Upper lobe of left lung (tissue), 6 donors: ENCODE data around the gene CRYBG2. TPM values are rescaled to one million over a fixed set of nuclear protein-coding genes. Genes with fewer than 3 reads are reported as not detected.

ENCODE experiments used
- ATAC-seq, 2 donors: fragments of 200-7000 bp; cut with Tn5 transposase; one replicate each; pipeline ENCODE4 v1.9.1; 2022; ENCODE audit warnings: mild to moderate bottlenecking in 2 of 2, moderate library complexity in 2 of 2; ENCODE audit not compliant: low FRiP score in 2 of 2
- DNase-seq, 2 donors: peaks; one replicate each; pipeline ENCODE4 v3.0.0-alpha.2; 2019 to 2020
- H3K27ac ChIP-seq, 4 donors: fragments of 200-600 bp; sonication (generic); one replicate each; pipeline ENCODE4 v1.5.1; 2016 to 2019
- H3K27me3 ChIP-seq, 4 donors: fragments of 200-600 bp; sonication (generic); one replicate each; pipeline ENCODE4 v1.5.1; 2017 to 2019
- H3K36me3 ChIP-seq, 4 donors: fragments of 200-600 bp; sonication (generic); one replicate each; pipeline ENCODE4 v1.5.1; 2016 to 2019
- H3K4me1 ChIP-seq, 4 donors: fragments of 200-600 bp; sonication (generic); one replicate each; pipeline ENCODE4 v1.5.1; 2018 to 2019
- H3K4me3 ChIP-seq, 4 donors: fragments of 200-600 bp; sonication (generic); one replicate each; pipeline ENCODE4 v1.5.1; 2017 to 2019; ENCODE audit warnings: mild to moderate bottlenecking in 2 of 4, moderate library complexity in 1 of 4
- H3K9me3 ChIP-seq, 4 donors: fragments of 200-600 bp; sonication (generic); one replicate each; pipeline ENCODE4 v1.5.1; 2018 to 2019
- CTCF ChIP-seq, 6 experiments: fragments of 450-650 bp in 4 of 6; fragments of 200-600 bp in 2 of 6; sonication (generic) in 2 of 6; IDR thresholded peaks; one replicate each; pipeline ENCODE4 v1.5.1; 2016 to 2019; ENCODE audit warnings: antibody characterized with exemption in 6 of 6
- EP300 ChIP-seq, 4 donors: sonication (generic); formaldehyde crosslinking; IDR thresholded peaks; one replicate each; pipeline ENCODE4 v1.5.1; 2017; ENCODE audit warnings: antibody characterized with exemption in 4 of 4, control low read depth in 2 of 4
- POLR2A ChIP-seq, 4 donors: fragments of 450-650 bp; IDR thresholded peaks; one replicate each; pipeline ENCODE4 v1.5.1; 2016 to 2017; ENCODE audit warnings: antibody characterized with exemption in 4 of 4, mild to moderate bottlenecking in 2 of 4
- POLR2AphosphoS5 ChIP-seq, 2 donors: sonication (generic); formaldehyde crosslinking; IDR thresholded peaks; one replicate each; pipeline ENCODE4 v1.5.1; 2017; ENCODE audit warnings: antibody characterized with exemption in 2 of 2
- WGBS, 2 donors: methylation state at CpG; one replicate each; pipeline ENCODE4 v1.1.5; 2017 to 2018; 5-methylcytosine and 5-hydroxymethylcytosine counted together
- total RNA-seq, 6 donors: library from RNA; depleted of rRNA in 4 of 6; stranded (reverse); fragments of >200 nt in 4 of 6; gene quantifications; one replicate each; pipeline versions ENCODE4 v1.1.0 to v1.2.1, GENCODE V29; 2016 to 2021
- donor health status: DM: no; HTN: no; CAD: no; lungs with moderate emphysema.
- donor health status: DM: no; HTN: yes; CAD: no; lungs with severe emphysema.

Gene CRYBG2
- total RNA-seq, 6 donors from 2014 or later = 0.59 to 25.2 (median 11.1) TPM

GRCh38 chr1:26280333-26281042 lies 73.4 kb downstream of the CRYBG2 start:
- TF ChIP-seq POLR2AphosphoS5 (IDR thresholded peaks at IDR 0.05) (no peak), CTCF (IDR thresholded peaks at IDR 0.05) (no peak), EP300 (IDR thresholded peaks at IDR 0.05) (no peak), POLR2A (IDR thresholded peaks at IDR 0.05) (no peak)
- peaks cover 73 to 94% (median 82%) of the 10 kb centered on the region in 4 donors for H3K4me1 ChIP-seq
- peaks cover 0 to 4% (median 0%) of the 10 kb centered on the region in 4 donors for H3K27me3 ChIP-seq
- peaks cover 0 to 15% (median 9%) of the 10 kb centered on the region in 4 donors for H3K36me3 ChIP-seq
- WGBS, 2 donors = 33 to 39% methylated on average over 13 to 20 of the region's 20 CpGs
- no peaks in the 10 kb centered on the region for H3K9me3 ChIP-seq
- H3K4me3 ChIP-seq = peak overlapping the region; percentile 68 to 98 (median 92)
- no peak for ATAC-seq
- peak overlapping the region; percentile 92 to 99 (median 98) for H3K27ac ChIP-seq
- DNase-seq = peak in 1 of 2 donors; percentile 42

GRCh38 chr1:26279456-26280332 lies 74.2 kb downstream of the CRYBG2 start, which contains the start of gene SH3BGRL3:
TSS of gene SH3BGRL3 (plus strand) at chr1:26280086. CDS start at chr1:26280156, 70 bp downstream.
- peak within 1 kb of the TSS; percentile 92 to 99 (median 98) for H3K27ac ChIP-seq
- 3 to 26% methylated on average over 3 to 30 of the region's 66 CpGs for WGBS, 2 donors
- no peaks in the 10 kb centered on the region for H3K9me3 ChIP-seq
- peaks cover 0 to 15% (median 9%) of the 10 kb centered on the region in 4 donors for H3K36me3 ChIP-seq
- DNase-seq (peak; percentile 93 to 97), ATAC-seq (peak; percentile 88 to 89)
- H3K4me1 ChIP-seq = peaks cover 72 to 90% (median 79%) of the 10 kb centered on the region in 4 donors
- peaks cover 0 to 4% (median 0%) of the 10 kb centered on the region in 4 donors for H3K27me3 ChIP-seq
- TF ChIP-seq EP300 (IDR thresholded peaks at IDR 0.05) (peak in 1 of 4 donors; percentile 22), CTCF (IDR thresholded peaks at IDR 0.05) (peak in 4 of 6 experiments; percentile 10 to 59 (median 40)), POLR2AphosphoS5 (IDR thresholded peaks at IDR 0.05) (peak; percentile 94 to 95), POLR2A (IDR thresholded peaks at IDR 0.05) (peak in 3 of 4 donors; percentile 94 to 99 (median 95))
- H3K4me3 ChIP-seq = peak within 1 kb of the TSS; percentile 68 to 98 (median 92)

GRCh38 chr1:26278724-26279455 lies 75.0 kb downstream of the CRYBG2 start:
- 49 to 52% methylated on average over 7 to 9 of the region's 9 CpGs for WGBS, 2 donors
- peaks cover 0 to 15% (median 9%) of the 10 kb centered on the region in 4 donors for H3K36me3 ChIP-seq
- H3K4me1 ChIP-seq = peaks cover 64 to 82% (median 72%) of the 10 kb centered on the region in 4 donors
- peak overlapping the region in 3 of 4 donors; percentile 86 to 98 (median 97) for H3K4me3 ChIP-seq
- H3K27me3 ChIP-seq = peaks cover 0 to 4% (median 0%) of the 10 kb centered on the region in 4 donors
- no peaks in the 10 kb centered on the region for H3K9me3 ChIP-seq
- peak in 1 of 2 donors; percentile 66 for DNase-seq
- peak in 1 of 4 donors; percentile 49 for TF ChIP-seq POLR2A (IDR thresholded peaks at IDR 0.05)
- no peak for TF ChIP-seq EP300 (IDR thresholded peaks at IDR 0.05)
- TF ChIP-seq POLR2AphosphoS5 (IDR thresholded peaks at IDR 0.05) = peak; percentile 36 to 45
- peak in 1 of 2 donors; percentile 33 for ATAC-seq
- H3K27ac ChIP-seq = peak overlapping the region; percentile 92 to 99 (median 98)

GRCh38 chr1:26278303-26278702 lies 75.6 kb downstream of the CRYBG2 start:
- Histone ChIP-seq H3K27me3 (peaks cover 0 to 4% (median 0%) of the 10 kb centered on the region in 4 donors), H3K4me1 (peaks cover 63 to 78% (median 70%) of the 10 kb centered on the region in 4 donors), H3K27ac (peak overlapping the region; percentile 92 to 99 (median 98)), H3K9me3 (no peaks in the 10 kb centered on the region), H3K4me3 (no peak overlapping the region), H3K36me3 (peaks cover 0 to 15% (median 9%) of the 10 kb centered on the region in 4 donors)
- DNase-seq (no peak), ATAC-seq (peak in 1 of 2 donors; percentile 17)
- WGBS, 2 donors = 46 to 60% methylated on average over 4 of the region's 4 CpGs
- TF ChIP-seq CTCF (IDR thresholded peaks at IDR 0.05) (no peak), POLR2A (IDR thresholded peaks at IDR 0.05) (no peak), POLR2AphosphoS5 (IDR thresholded peaks at IDR 0.05) (no peak), EP300 (IDR thresholded peaks at IDR 0.05) (no peak)
